PC-3 (cell line): Measurements from ENCODE around the gene DOK5. TPM values are rescaled to one million over a fixed set of nuclear protein-coding genes. Genes with fewer than 3 reads are reported as not detected.

Source experiments
- ATAC-seq: fragments of 200-7000 bp; cut with Tn5 transposase; 2 replicates; pipeline ENCODE4 v1.9.1; 2020; ENCODE audit warnings: mild to moderate bottlenecking, moderate library complexity
- BruUV-seq: library from RNA; stranded (reverse); fragments of 400-500 nt; replicated peaks from 2 replicates; lab custom pipeline; 2021; lab: Mats Ljungman, UMichigan
- CTCF ChIA-PET: fragments of 300-600 bp; sonication (Branson Sonifier 250); formaldehyde crosslinking; loops from one replicate; lab custom pipeline; 2022; ENCODE audit warnings: antibody characterized with exemption; lab: Charles Lee
- POLR2A ChIA-PET: fragments of 300-600 bp; sonication (Branson Sonifier 250); formaldehyde crosslinking; loops from one replicate; lab custom pipeline; 2022; ENCODE audit warnings: antibody characterized with exemption; ENCODE audit not compliant: unreplicated experiment; lab: Charles Lee
- DNase-seq: peaks from one replicate; pipeline ENCODE4 v3.0.0-alpha.2; 2015
- H2AFZ ChIP-seq: fragments of 300-600 bp; sonication (generic); 2 replicates; pipeline ENCODE4 v1.6.0; 2016; ENCODE audit warnings: antibody characterized with exemption, low read length
- H3F3A ChIP-seq: fragments of 300-600 bp; sonication (generic); one replicate; pipeline ENCODE4 v1.6.0; 2017; ENCODE audit warnings: antibody characterized with exemption, low read length, control low read depth, mild to moderate bottlenecking; ENCODE audit not compliant: unreplicated experiment
- H3K27ac ChIP-seq: fragments of 300-600 bp; sonication (generic); 2 replicates; pipeline ENCODE4 v1.5.1; 2016; ENCODE audit warnings: mild to moderate bottlenecking, low read length
- H3K27me3 ChIP-seq: fragments of 300-600 bp; sonication (generic); 2 replicates; pipeline ENCODE4 v1.6.1; 2016; ENCODE audit warnings: low read length, mixed read lengths
- H3K36me3 ChIP-seq: fragments of 300-600 bp; sonication (generic); 2 replicates; pipeline ENCODE4 v1.6.1; 2016; ENCODE audit warnings: low read depth, mixed run types, low read length, mixed read lengths
- H3K4me1 ChIP-seq: fragments of 300-600 bp; sonication (generic); 2 replicates; pipeline ENCODE4 v1.5.1; 2016; ENCODE audit warnings: low read length; ENCODE audit not compliant: insufficient read depth
- H3K4me2 ChIP-seq: fragments of 300-600 bp; sonication (generic); 2 replicates; pipeline ENCODE4 v1.6.0; 2016; ENCODE audit warnings: low read length
- H3K4me3 ChIP-seq: fragments of 300-600 bp; sonication (generic); 2 replicates; pipeline ENCODE4 v1.5.1; 2016; ENCODE audit warnings: mild to moderate bottlenecking, low read length, mixed read lengths
- H3K79me2 ChIP-seq: fragments of 300-600 bp; sonication (generic); 2 replicates; pipeline ENCODE4 v1.6.1; 2017; ENCODE audit warnings: low read length, mixed read lengths
- H3K9ac ChIP-seq: fragments of 300-600 bp; sonication (generic); 2 replicates; pipeline ENCODE4 v1.6.0; 2016; ENCODE audit warnings: mild to moderate bottlenecking, low read length
- H3K9me2 ChIP-seq: fragments of 300-600 bp; sonication (generic); replicated peaks from 2 replicates; pipeline ENCODE4 v1.6.1; 2016; ENCODE audit warnings: mixed run types, low read length, mixed read lengths
- H3K9me3 ChIP-seq: fragments of 300-600 bp; sonication (generic); 2 replicates; pipeline ENCODE4 v1.6.1; 2016; ENCODE audit warnings: low read length, mixed read lengths
- H4K20me1 ChIP-seq: fragments of 300-600 bp; sonication (generic); 2 replicates; pipeline ENCODE4 v1.6.1; 2016; ENCODE audit warnings: low read length, mixed read lengths
- EZH2 ChIP-seq: fragments of 300-600 bp; sonication (generic); IDR thresholded peaks from one replicate; pipeline ENCODE4 v1.6.1; 2017; ENCODE audit warnings: antibody characterized with exemption, mild to moderate bottlenecking, low read length; ENCODE audit not compliant: unreplicated experiment
- EZH2phosphoT487 ChIP-seq: fragments of 300-600 bp; sonication (generic); IDR thresholded peaks from 2 replicates; pipeline ENCODE4 v1.6.1; 2018; ENCODE audit warnings: mild to moderate bottlenecking, antibody characterized with exemption, low read length, borderline replicate concordance
- intact Hi-C: fragments of 100-400 bp; cut with micrococcal nuclease; formaldehyde crosslinking; loops from 2 replicates; pipeline ENCODE4 v1.9.0; 2023
- total RNA-seq: library from RNA; depleted of rRNA; stranded (reverse); fragments of >200 nt; gene quantifications from 2 replicates; pipeline ENCODE4 v1.2.3, GENCODE V29; 2014
- TF ChIP-seq, protein P1 (sequence below): fragments of 300-600 bp; sonication (generic); conservative IDR thresholded peaks from 2 replicates; pipeline ENCODE4 v1.5.1; 2017; ENCODE audit warnings: antibody characterized with exemption, low read depth, mild to moderate bottlenecking, low read length

DOK5 gene
- total RNA-seq, 1 experiment from 2014 or later: not detected

DNA sequence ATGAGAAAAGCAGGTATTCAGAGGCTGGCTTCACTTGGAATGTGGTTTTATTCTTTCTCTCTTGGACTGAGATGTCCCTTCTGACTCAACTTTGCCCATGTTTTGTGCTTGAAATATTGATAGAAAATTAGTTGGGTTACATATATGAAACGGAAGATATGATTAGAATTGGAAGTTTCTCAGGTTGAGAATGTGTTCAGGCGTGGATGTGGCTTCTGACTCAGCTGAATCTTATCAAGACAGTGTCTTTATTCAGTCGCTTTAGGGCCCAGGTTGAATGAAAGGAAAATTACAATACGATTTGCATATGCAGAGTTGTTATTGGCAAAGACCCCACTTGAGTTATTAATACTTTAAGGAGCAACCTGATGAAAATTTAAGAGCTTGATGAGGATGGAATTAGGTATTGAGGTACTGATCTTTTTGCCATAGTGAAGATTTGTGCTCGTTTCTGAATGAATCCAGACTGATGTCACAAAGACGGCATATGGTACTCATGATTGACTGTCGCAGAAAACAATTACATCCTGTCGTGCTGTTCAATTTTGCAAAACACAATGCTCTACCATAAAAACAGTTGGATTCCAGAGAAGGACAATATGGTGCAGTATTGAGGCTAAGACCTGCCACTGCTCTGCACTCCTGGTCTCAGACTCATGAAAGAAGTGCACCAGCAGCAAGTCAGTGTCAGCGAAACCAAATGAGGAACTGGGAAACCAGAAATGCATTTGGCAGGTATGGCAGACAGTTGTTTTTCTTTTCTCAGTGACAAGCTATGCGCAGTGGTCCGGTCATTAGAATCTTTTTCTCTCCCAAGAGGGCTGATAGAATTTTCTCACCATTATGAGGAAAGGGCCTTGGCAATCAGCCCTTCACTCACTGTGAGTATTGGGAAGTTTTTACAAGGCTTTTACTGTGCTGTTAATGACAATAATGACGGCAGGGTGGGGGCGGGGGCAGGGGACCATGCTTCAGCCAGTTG, 158.3 kb downstream of the DOK5 start:
- no peaks in the 10 kb centered on the region for H3K79me2 ChIP-seq
- ChIA-PET POLR2A (no interaction called here), CTCF (no interaction called here)
- H3K27ac ChIP-seq: no peak overlapping the region
- TF ChIP-seq EZH2 (no peak), EZH2phosphoT487 (no peak)
- TF ChIP-seq, protein P1, sequence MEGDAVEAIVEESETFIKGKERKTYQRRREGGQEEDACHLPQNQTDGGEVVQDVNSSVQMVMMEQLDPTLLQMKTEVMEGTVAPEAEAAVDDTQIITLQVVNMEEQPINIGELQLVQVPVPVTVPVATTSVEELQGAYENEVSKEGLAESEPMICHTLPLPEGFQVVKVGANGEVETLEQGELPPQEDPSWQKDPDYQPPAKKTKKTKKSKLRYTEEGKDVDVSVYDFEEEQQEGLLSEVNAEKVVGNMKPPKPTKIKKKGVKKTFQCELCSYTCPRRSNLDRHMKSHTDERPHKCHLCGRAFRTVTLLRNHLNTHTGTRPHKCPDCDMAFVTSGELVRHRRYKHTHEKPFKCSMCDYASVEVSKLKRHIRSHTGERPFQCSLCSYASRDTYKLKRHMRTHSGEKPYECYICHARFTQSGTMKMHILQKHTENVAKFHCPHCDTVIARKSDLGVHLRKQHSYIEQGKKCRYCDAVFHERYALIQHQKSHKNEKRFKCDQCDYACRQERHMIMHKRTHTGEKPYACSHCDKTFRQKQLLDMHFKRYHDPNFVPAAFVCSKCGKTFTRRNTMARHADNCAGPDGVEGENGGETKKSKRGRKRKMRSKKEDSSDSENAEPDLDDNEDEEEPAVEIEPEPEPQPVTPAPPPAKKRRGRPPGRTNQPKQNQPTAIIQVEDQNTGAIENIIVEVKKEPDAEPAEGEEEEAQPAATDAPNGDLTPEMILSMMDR: no peak
- H3K9me2 ChIP-seq: no peaks in the 10 kb centered on the region
- no peak for ATAC-seq
- H3K4me1 ChIP-seq: no peaks in the 10 kb centered on the region
- H3K4me3 ChIP-seq: no peak overlapping the region
- H3F3A ChIP-seq: no peaks in the 10 kb centered on the region
- H3K36me3 ChIP-seq: no peaks in the 10 kb centered on the region
- H4K20me1 ChIP-seq: no peaks in the 10 kb centered on the region
- H3K4me2 ChIP-seq: no peak overlapping the region
- intact Hi-C loops: no loop called here
- H3K27me3 ChIP-seq: peaks cover 69% of the 10 kb centered on the region
- H2AFZ ChIP-seq: no peak overlapping the region
- DNase-seq: no peak
- no TSS peak for BruUV-seq
- H3K9ac ChIP-seq: no peak overlapping the region
- H3K9me3 ChIP-seq: no peaks in the 10 kb centered on the region

DNA sequence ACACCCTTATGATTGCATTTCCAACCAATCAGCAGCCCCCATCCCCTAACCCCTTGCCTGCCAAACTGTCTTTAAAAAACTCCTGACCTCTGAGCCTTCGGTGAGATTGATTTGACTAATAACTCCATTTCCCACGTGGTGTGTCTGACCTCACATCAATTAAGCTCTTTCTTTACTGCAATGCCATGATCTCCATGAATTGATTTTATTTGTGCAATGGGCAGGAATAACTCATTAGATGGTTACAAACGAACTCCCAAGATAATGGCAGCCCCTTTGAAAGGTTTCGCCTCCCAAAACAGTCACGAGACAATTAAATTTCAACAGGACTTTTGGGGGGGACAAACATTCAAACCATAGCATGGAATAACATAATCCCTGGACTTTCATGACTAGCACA, 161.2 kb downstream of the DOK5 start:
- Histone ChIP-seq H4K20me1 (no peaks in the 10 kb centered on the region), H2AFZ (no peak overlapping the region), H3K4me2 (no peak overlapping the region), H3K27me3 (peaks cover 54% of the 10 kb centered on the region), H3K9me2 (no peaks in the 10 kb centered on the region), H3K27ac (no peak overlapping the region), H3F3A (no peaks in the 10 kb centered on the region), H3K4me1 (no peaks in the 10 kb centered on the region), H3K9ac (no peak overlapping the region), H3K79me2 (no peaks in the 10 kb centered on the region), H3K4me3 (no peak overlapping the region), H3K9me3 (no peaks in the 10 kb centered on the region), H3K36me3 (no peaks in the 10 kb centered on the region)
- TF ChIP-seq EZH2 (no peak), EZH2phosphoT487 (no peak)
- ChIA-PET CTCF (no interaction called here), POLR2A (no interaction called here)
- intact Hi-C loops: no loop called here
- BruUV-seq: no TSS peak
- DNase-seq: no peak
- no peak for ATAC-seq

DNA sequence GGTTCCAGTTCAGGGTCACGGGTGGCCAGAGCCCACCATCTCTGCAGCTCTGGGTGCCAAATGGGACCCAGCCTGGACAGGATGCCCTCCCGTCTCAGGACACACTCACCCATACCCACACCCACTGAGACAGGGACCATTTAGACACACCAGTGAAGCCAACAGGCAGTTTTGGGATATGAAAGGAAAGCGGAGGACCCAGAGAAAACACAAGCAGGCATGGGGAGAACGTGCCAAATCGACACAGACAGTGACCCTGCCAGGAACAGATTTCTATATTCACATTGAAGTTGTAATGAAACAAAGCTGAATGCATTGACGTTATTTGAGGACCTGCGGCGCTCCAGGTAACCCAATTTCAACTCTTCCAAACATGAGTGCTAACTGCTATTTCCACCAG, 164.5 kb downstream of the DOK5 start:
- no peaks in the 10 kb centered on the region for H3K9me3 ChIP-seq
- DNase-seq (no peak), ATAC-seq (no peak)
- H3K9ac ChIP-seq: no peak overlapping the region
- BruUV-seq: no TSS peak
- intact Hi-C loops: no loop called here
- H3K4me2 ChIP-seq: no peak overlapping the region
- no peaks in the 10 kb centered on the region for H3K9me2 ChIP-seq
- no peaks in the 10 kb centered on the region for H4K20me1 ChIP-seq
- no peaks in the 10 kb centered on the region for H3K4me1 ChIP-seq
- H3K79me2 ChIP-seq: no peaks in the 10 kb centered on the region
- ChIA-PET CTCF (no interaction called here), POLR2A (no interaction called here)
- no peak overlapping the region for H3K4me3 ChIP-seq
- no peaks in the 10 kb centered on the region for H3F3A ChIP-seq
- no peak overlapping the region for H3K27ac ChIP-seq
- H3K27me3 ChIP-seq: peaks cover 41% of the 10 kb centered on the region
- H2AFZ ChIP-seq: no peak overlapping the region
- no peak for TF ChIP-seq EZH2
- no peak for TF ChIP-seq EZH2phosphoT487
- TF ChIP-seq, protein P1: no peak
- no peaks in the 10 kb centered on the region for H3K36me3 ChIP-seq
